AG10803 (cell line): ENCODE results near the gene POLDIP2.

ENCODE experiments used
- DNase-seq: peaks from one replicate; pipeline ENCODE4 v3.0.0; 2010; ENCODE audit warnings: low read depth
- H3K4me3 ChIP-seq: 2 replicates; pipeline ENCODE4 v1.5.1; 2011; ENCODE audit warnings: mild to moderate bottlenecking, low read length, control low read depth
- CTCF ChIP-seq: conservative IDR thresholded peaks from 2 replicates; pipeline ENCODE4 v1.5.1; 2011; ENCODE audit warnings: mild to moderate bottlenecking, low read length, control low read depth, inconsistent platforms

Gene POLDIP2

GRCh38 chr17:28347261-28347891 is 10.0 kb downstream of the POLDIP2 start:
- H3K4me3 ChIP-seq = no peak overlapping the region
- TF ChIP-seq CTCF = no peak
- peak; percentile 94 for DNase-seq

- no peak overlapping the region for H3K4me3 ChIP-seq
- DNase-seq = no peak
- TF ChIP-seq CTCF = peak; percentile 43
These were observed 10.5 kb downstream of the POLDIP2 start for GRCh38 chr17:28346746-28347246.

GRCh38 chr17:28346199-28346580 is 11.1 kb downstream of the POLDIP2 start:
- TF ChIP-seq CTCF = no peak
- no peak overlapping the region for H3K4me3 ChIP-seq
- DNase-seq = no peak

- TF ChIP-seq CTCF = no peak
- DNase-seq = peak; percentile 23
- H3K4me3 ChIP-seq = no peak overlapping the region
These were observed 11.7 kb downstream of the POLDIP2 start for GRCh38 chr17:28345419-28346198.

- no peak for TF ChIP-seq CTCF
- no peak for DNase-seq
- H3K4me3 ChIP-seq = no peak overlapping the region
These were observed 12.9 kb downstream of the POLDIP2 start for GRCh38 chr17:28344435-28344901.

GRCh38 chr17:28344011-28344410 is 13.3 kb downstream of the POLDIP2 start:
- H3K4me3 ChIP-seq = no peak overlapping the region
- no peak for TF ChIP-seq CTCF
- no peak for DNase-seq
